HUDEP-2 (cell line): ENCODE results near the gene ZSWIM2.
"Not testable (repeated sequence)": the region's sequence is repeated elsewhere in the genome, so short reads cannot be mapped to it uniquely, and the experiment has no call there.

Experiments used
- DNase-seq, 76 experiments: peaks; one replicate each; lab custom pipeline; 2025; ENCODE audit not compliant: unreplicated experiment in 76 of 76; lab: John Stamatoyannopoulos, UW

ZSWIM2 gene

GRCh38 chr2:186848873-186849578 is at the start of gene ZSWIM2:
Gene ZSWIM2, minus strand, starts transcription at chr2:186849170. Its CDS starts 40 bp downstream, at chr2:186849130.
- no peak for DNase-seq

DNA sequence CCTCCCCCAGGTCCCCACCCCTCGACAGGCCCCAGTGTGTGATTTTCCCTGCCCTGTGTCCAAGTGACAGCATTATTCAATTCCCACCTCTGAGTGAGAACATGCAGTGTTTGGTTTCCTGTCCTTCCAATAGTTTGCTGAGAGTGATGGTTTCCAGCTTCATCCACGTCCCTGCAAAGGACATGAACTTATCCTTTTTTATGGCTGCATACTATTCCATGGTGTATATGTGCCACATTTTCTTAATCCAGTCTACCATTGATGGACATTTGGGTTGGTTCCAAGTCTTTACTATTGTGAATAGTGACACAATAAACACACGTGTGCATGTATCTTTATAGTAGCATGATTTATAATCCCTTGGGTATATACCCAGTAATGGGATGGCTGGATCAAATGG is 47.2 kb upstream of the ZSWIM2 start:
- not testable (repeated sequence) for DNase-seq

GRCh38 chr2:186895451-186895850 is 46.5 kb upstream of the ZSWIM2 start:
- no peak for DNase-seq

DNA sequence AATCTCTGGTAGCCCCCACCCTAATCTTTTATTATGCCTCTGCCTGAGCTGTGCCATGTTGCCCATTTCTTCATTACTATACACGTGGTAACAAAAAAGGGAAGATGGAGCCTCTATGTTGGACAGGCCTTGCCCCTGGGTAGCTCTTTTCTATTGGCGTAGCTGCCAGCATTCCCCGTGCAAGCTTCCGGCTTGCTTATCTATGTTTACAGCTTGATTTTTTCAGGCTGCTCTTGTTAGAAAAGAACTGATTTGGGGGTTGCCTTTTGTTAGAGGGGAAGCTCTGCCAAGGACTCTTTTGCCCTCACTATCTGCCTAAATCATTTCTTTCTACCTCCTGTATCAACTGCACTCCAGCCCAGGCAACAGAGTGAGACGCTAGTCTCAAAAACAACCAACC is 45.5 kb upstream of the ZSWIM2 start:
- peak in 5 of 76 experiments; percentile 12 to 51 (median 25) for DNase-seq

DNA sequence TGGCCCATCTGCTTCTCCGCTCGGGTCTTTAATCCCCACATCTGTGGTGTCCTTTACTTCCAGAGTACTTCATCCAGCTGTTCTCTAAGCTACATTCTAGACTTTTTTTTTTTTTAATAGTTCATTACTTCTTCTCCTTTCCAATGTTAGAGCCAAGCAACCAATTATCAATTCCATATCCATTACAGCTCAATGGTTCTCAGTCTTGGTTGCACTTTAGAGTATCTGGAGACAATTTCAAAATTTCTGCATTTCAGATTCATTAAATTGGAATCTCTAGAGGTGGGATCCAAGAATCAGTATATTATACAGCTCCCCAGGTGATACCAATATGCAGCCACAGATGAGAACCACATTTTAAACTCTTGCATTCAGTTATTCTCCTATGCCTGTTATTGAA is 43.9 kb upstream of the ZSWIM2 start:
- no peak for DNase-seq

DNA sequence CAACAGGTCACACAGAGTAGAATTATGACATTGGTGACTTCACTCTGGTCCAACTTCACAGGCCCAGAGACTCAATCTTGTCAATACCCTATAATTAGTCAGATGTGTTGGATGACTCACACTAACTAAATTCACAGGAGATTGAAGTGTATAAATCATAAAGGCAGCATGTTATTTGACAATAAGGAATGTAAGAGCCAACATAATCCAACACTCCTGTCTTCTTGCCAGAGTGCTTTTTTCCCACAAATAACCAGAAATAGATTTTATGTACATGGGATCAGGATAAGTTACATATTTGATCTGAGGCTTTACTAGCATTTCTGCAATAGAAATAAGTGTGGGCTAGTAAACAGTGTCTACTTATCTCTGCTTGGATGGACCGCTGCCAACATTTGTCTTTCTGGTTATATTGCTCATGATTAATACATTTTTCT is 42.2 kb upstream of the ZSWIM2 start:
- DNase-seq, result no peak

DNA sequence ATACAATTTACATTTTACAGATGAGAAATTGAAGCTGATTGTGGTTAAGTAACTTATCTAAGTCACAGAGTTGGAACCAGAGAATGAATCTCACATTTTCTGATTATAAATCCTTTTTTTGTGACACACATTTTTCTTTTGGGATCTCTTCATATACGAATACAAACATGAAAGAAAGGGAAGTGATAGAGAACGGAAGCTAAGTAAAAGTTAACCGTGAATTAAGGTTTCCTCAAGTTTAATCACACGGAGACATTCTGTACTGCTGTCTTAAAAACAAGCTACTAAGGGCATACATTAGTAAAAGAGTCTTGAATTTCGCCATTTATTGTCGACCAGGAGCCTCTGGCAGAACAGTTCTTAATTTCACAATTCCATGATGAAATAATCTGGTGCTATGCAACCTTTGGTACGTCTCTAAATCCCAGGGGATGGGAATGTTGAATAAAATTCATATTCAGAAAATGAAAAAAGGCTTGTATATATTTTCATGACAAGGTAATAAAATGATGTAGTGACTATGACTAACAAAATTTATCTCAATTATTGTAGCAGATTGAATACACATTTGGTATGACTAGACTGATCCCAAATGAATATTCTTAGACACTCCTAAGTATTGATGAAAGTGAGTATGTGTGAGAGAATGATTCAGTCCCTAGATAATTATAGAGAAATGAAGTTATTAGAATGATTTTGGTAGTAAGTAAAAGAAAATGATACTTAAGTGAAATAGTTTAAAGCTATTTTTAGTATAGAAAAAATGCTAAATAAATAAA is 40.3 kb upstream of the ZSWIM2 start:
- DNase-seq, result no peak

- DNase-seq, result peak in 1 of 76 experiments; percentile 6
These were observed 38.4 kb upstream of the ZSWIM2 start for GRCh38 chr2:186887107-186888090.

- DNase-seq, result peak in 2 of 76 experiments; percentile 1 to 12
These were observed 35.6 kb upstream of the ZSWIM2 start for GRCh38 chr2:186884587-186884986.

GRCh38 chr2:186883666-186884065 is 34.7 kb upstream of the ZSWIM2 start:
- DNase-seq, result no peak

DNA sequence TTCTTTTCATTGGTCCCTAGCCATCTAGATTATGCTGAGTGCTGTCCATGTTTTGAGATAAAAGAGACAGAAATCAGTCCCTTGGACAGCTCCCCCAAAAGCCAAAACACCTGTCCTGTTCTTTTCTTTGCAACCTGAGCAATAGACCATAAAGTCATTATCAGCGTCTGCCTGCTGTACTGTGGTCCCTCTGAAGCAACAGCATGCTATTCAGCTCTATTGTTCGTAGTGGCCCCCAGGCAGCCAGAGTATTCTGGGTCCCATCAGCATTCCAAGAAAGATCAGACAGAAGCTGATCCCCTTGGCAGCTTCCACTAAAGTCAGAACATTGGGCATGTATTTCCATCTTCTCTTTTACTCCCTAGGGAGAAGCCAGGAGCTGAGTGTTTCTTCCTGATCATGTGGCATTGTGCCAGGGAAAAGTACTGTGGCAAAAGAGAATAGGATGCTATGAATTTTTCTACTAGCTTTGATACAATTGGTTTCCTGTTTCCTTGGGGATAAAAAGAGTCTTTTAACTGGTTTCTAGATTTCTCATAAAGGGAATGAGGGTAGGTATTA is 33.6 kb upstream of the ZSWIM2 start:
- no peak for DNase-seq

GRCh38 chr2:186881660-186882059 is 32.7 kb upstream of the ZSWIM2 start:
- DNase-seq, result no peak

DNA sequence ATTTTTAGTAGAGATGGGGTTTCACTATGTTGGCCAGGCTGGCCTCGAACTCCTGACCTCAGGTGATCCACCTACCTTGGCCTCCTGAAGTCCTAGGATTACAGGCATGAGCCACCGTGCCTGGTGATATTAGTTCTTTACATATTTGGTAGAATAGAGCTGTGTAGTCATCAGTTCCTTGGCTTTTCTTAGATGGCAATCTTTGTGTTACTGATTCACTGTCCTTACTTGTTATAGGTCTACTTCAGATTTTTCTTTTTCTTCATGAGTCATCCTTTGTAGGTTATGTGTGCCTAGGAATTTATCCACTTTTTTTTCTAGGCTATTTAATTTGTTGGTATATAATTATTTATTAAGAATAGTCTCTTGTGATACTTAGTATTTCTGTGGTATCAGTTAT is 30.3 kb upstream of the ZSWIM2 start:
- DNase-seq, result no peak

- no peak for DNase-seq
These were observed 25.7 kb upstream of the ZSWIM2 start for GRCh38 chr2:186874713-186875112.

DNA sequence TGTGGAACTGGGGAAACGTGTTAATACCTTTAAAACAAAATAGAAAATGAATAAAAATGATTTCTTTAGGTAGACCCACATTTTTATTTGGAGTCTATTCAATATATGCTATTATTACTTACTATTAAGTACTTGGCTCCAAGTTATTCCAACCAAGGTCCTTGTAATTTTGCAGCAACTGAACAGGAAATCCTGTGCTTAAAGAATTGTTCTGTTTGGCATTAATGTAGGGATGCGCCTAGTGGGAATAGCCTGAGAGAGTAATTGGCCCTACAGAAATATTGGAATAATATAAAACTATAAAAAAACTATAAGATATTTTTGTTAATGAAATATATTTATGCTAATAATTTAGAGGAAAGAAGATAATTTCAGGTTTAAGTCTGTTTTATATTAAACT is 22.9 kb upstream of the ZSWIM2 start:
- no peak for DNase-seq

DNA sequence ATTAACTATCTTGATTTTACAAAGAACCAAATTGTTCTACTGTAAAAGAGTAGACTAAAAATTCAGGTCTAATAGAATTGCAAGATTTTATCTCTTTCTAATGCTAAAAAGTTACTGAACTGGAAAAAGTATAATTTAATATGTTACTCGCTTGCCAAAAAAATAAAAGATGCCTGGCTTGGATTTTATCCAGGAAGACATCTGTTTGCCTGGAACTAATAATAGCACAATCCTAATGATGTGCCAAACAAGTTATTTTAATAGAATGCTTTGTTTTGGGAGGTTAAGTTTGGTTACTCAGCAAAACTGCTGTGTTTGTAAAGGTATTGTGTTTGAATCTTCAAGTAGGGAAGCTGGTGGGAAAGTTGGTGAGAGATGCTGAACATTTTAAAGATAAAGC is 19.4 kb upstream of the ZSWIM2 start:
- DNase-seq, result no peak

DNA sequence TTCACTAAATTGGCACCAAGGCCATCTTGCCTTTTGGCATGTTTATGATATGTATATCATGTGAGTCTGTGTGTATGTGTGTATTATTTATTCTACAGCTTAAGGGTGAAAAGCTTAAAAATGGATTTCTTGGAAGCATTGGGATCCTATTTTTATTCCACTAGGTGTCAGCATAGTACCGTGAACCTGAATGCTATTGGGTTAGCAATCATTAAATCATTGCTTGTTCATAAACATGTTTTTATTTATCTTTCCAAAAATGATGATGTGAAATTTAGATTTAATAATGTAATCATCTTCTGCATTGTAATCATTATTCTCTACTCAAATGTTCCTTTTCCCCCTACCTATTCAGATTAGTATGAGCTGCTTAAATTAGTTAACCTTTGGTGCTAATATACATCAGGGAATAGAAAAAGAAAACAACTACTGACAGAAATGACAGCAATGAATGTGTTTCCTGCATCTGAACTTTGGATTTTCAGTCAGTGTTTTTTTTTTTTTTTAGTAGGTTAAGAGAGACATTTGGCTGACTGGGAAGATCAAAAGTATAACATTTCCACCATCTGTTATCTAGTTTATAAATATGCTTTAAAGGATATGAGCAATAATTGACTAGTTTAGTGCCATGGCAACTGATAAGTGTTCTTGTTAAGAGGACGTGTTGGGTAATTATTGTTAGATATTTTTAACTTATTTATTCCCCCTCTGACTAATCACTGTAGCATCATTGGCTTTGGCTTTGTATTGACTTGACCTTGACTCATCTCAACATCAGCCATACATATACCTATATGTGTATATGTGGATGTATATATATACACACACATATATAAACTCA is 14.1 kb upstream of the ZSWIM2 start:
- DNase-seq, result peak in 10 of 76 experiments; percentile 1 to 12 (median 4)

DNA sequence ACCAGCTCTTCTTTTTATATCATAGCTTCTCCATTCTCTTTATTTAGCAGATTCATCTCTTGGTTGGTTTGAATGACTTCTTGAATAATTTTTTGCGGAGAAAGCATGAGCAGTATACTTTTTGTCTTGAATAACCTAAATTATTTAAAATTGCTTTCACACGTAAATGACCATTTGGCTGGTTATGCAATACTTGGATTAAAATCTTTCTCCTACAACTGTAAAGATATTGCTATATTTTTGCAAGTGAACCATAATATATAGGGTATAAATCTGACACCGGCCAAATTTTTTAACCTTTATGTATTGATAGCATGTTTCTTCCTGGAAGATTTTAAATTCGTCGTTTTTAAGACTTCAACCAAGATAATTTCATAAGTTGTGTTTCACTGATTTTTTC is 6.2 kb upstream of the ZSWIM2 start:
- no peak for DNase-seq

GRCh38 chr2:186853951-186854350 is 5.0 kb upstream of the ZSWIM2 start:
- no peak for DNase-seq

- no peak for DNase-seq
These were observed 3.5 kb upstream of the ZSWIM2 start for GRCh38 chr2:186852508-186852907.
